DMS 273 (cell line): Measurements from ENCODE around the gene PGBD5.

ENCODE experiments used
- DNase-seq: peaks from one replicate; lab custom pipeline; 2025; ENCODE audit not compliant: unreplicated experiment; lab: John Stamatoyannopoulos, UW

Gene PGBD5

GRCh38 chr1:230398856-230399255 is 27.3 kb downstream of the PGBD5 start:
- no peak for DNase-seq

DNA sequence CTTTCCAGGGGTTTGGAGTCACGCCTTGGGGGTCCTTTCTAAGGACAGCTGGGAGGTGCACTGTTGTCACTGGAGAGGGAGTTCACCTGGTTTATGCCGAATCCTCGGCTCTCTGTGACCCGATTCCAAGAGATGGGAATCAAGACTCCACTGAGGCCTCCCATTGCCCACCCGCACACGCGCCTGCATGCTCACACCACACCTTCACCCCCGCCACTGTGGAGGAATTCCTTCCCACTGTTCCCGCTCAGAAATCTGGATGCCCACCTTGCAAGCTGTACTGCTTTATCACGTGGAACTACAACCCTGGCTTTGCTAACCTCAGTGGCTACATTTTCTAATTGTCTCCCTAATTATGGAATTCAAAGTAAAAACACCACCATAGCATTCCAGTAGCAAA is 29.2 kb downstream of the PGBD5 start:
- no peak for DNase-seq

DNA sequence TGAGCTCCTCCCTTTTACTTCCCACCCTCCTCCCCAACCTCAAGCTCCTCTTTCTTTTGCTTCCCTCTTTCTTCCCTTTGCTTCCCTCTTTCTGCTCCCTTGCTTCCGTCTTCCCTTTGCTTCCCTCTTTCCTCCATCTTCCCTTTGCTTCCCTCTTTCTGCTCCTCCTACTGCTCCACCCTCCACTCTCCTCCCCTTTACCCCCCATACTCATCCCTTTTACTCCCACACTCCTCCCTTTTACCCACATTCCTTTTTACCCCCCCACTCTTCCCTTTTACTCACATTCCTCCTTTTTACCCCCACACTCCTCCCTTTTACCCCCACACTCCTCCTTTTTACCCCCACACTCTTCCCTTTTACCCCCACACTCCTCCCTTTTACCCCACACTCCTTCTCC is 30.2 kb downstream of the PGBD5 start:
- no peak for DNase-seq

DNA sequence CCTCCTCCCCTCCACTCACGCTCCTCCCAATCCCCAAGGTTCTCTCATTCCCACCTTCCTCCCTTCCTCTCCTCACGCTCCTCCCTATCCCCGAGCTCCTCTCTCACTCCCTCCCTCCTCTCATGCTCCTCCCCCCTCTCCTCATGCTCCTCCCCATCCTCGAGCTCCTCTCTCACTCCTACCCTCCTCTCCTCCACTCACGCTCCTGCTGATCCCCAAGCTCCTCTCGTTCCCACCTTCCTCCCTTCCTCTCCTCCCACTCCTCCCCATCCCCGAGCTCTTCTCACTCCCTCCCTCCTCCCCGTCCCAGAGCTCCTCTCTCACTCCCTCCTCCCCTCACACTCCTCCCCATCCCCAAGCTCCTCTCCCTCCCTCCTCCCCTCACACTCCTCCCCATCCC is 31.4 kb downstream of the PGBD5 start:
- no peak for DNase-seq

DNA sequence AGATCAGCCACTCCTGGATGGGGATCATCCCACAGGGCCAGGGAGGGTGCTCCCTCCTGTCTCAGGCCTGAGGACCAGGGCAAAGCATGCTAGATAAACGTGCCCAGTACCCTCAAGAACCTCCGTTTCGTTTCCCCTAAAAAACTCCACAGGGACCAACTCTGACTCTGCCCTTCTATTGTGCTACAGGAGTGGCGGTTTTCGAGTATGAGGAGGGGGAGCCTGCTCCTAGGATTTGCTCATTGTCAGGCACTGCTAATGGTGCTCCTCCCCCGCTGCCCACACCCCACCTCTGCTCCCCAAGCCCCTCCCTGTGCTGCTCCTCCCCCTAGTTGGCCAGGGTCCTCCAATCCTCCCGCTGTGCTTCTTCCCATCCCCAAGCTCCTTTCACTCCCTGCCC is 32.0 kb downstream of the PGBD5 start:
- DNase-seq = peak; percentile 19

DNA sequence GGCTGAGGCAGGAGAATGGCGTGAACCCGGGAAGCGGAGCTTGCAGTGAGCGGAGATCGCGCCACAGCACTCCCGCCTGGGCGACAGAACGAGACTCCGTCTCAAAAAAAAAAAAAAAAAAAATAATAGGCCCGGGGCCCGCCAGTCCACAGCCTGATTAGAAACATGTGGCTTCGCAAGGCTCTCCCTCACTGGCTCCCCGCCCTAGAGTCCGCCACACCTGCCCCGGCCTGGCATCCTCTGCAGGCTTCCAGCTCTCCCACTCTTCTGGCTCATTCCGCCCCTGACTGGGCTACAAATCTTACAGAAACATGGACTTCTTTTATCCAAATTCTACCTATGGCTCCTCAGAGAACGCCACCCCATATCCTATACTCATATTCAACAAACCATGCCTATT is 32.4 kb downstream of the PGBD5 start:
- peak; percentile 22 for DNase-seq

DNA sequence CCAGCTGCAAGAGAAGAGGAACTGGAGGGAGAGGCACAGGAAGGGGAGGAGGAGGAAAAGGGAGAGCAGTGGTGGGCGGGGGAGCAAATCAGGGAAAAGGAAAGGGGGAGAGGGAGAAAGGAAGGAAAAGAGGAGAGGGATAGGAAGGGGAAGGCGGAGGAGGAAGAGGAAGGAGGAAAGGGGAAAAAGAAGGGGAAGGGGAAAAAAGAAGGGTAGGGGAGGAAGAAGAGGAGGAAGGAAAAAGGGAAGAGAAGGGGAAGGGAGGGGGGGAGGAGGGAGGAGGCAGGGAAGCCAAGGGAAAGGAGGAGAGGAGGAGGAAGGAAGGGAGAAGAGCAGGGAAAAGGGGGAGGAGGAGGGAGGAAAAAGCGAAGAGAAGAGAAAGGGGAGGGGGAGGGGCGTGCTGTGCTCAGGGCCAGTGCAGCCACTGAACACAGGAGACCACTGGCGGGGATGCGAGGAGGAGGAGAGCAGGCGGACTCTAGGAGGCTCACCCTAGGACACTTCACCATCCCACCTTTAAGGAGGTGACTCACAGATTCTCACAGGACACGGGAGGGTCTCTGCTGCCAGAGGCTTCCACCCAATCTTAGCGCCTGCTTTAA is 33.1 kb downstream of the PGBD5 start:
- peak; percentile 17 for DNase-seq

DNA sequence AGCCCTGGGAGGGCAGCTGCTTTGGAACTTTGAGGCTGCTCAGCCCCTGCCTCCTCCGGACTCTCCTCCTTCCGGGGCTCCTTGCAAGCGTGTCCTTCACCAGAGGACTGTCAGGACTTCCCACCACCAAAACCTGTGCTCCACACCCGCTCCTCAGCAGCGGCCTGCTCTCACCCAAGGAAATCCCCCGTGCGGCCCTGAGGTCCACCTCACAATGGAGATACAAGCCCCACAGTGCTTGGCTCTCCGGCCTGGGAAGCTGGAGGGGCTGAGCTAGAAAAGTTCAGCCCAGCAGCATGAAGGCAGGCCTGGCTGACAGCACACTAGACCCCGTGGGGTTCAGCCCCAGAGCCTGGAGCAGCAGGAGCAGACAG is 33.6 kb downstream of the PGBD5 start:
- peak; percentile 31 for DNase-seq

- DNase-seq = peak; percentile 50
Observed at GRCh38 chr1:230391776-230392535, 34.2 kb downstream of the PGBD5 start.

GRCh38 chr1:230390371-230390770 is 35.8 kb downstream of the PGBD5 start:
- DNase-seq = no peak

- no peak for DNase-seq
Observed at GRCh38 chr1:230387876-230388275, 38.3 kb downstream of the PGBD5 start.

GRCh38 chr1:230387296-230387695 is 38.8 kb downstream of the PGBD5 start:
- no peak for DNase-seq

DNA sequence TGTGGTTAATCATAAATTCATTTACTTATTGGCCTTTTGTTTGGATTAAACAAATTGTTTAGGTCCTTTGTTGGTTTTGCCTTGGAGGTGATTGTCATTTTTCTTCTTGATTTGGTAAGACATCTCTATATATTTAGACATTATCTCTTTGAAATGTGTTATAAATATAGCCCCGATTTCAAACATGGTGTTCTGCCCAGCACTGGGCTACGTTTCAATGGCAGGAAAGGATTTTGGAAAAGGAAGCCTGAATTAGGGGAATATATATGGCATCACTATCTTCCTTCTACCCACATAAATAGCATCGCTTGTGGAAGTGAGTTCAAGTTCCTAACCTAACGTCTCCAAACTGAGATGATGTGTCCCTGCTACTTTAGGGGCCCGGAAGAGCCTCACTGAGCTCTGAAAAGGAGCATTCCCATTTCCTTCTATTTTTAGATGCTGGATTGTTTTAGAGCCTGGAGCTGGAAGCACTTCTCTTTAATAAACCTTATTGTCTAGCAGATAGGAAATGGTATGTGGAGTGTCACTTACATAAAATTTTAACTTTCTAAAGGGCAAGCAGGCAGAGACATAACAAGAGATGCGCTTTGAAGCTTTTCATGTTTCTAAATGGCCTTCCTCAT is 39.4 kb downstream of the PGBD5 start:
- DNase-seq = no peak

GRCh38 chr1:230385930-230386329 is 40.2 kb downstream of the PGBD5 start:
- DNase-seq = no peak

- DNase-seq = peak; percentile 78
Observed at GRCh38 chr1:230385158-230385450, 41.0 kb downstream of the PGBD5 start.

DNA sequence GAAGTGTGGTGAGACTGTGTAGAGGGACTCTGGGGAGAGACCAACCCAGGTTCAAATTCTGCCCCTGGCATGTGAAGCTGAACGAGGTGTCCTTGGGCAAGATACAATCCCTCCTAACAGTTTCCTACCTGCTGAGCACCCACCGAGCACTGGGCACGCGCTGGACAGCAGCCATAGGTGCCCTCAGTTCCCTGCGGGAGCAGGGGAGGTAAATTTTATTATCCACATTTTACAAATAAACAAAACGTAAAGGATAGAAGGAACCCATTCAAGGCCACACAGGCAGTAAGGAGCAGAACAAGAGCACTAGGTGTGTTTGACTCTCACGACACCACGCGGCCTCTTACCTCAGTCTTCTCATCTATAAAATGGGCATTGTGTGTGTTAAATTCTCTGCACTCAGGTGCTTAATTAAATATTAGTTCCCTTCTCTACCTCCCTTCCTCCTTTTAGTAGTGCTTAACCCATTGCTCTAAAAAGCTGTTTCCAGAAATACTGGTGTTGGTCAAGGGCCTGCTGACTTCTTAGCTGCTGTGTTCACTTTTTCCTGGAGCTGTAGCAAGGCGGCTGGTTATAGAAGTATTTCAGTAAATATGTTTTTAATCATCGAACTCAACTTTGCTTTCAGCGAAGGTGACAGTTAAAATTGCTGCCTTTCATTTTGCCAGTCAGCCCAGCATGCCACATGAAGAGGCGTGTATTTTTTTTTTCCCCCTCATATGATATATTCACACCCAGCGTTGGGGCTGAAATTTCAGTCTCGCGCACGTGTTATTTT is 41.6 kb downstream of the PGBD5 start:
- no peak for DNase-seq

DNA sequence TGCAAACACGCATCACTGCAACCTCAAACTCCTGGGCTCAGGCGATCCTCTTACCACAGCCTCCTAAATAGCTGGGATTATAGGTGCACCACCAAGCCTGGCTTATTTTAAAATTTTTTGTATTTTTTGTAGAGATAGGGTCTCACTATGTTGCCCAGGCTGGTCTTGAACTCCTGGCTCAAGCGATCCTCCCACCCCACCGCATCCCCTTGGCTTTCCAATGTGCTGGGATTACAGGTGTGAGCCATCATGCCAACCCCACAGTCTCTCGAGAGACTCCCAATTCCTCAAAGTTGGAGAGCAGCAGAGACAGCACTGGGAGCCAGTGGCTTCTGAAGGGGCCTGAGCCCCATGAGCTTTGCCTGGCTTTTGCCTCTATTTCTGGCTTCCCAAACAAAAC is 42.7 kb downstream of the PGBD5 start:
- no peak for DNase-seq

DNA sequence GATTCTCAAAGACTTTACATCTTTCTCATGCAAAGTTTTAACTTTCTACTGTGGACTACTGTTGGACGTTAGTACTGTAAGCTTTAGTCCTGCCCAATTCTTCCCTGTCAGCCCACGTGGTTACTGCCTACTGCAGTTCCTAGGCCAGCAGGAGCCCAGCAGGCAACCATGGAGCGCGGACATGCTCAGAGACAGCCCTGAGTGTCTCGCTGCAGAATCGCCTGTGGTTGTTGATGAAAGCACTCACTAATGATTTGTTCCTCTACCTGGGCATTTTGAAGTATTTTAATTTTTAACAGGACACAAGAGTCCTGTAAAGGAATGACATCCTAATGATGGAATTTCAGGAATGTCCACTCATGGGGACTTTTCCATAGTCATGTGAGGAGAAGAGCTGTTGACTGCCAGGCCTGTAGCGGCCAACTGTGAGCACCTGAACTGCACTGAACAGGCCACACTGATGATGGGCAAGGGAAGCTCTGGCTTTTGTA is 44.1 kb downstream of the PGBD5 start:
- DNase-seq = peak; percentile 48

DNA sequence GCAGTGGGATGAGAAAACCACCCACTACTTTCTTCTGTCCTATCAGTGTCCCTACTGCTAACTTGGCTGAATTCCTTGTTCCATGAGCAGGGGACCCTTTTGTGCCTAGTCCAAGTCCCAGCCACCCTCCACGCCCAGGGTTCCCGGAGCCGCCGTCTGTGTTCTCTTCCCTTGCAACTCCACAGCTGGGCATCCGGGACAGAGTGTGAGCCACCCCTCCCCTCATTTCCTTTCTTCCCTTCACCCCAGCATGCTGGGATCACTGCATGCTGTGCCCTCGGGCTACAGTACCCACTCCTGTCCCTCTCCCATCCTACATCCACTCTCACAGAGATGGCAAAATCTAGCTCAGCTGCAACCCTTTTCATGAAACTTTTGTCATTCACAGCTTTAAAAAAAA is 44.5 kb downstream of the PGBD5 start:
- peak; percentile 55 for DNase-seq

DNA sequence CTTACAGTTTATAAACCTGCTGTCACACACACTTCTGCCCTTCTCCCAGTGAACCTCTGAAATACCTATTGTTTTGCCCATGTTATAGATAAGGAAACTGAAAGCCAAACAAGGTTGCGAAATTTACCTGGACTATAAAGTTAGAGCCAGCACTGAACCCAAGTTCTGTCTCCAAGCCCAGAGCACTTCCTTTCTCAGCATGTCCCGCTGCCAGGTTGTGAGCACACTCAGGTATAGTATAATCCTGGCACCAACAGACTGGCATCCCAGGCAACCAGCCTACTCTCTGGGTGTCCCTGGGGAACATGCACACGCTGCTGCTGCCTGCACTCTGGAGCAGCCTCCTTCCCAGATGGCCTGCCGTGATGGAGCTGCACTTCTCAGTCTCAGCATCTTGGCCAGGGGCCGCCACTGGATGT is 45.1 kb downstream of the PGBD5 start:
- peak; percentile 91 for DNase-seq

DNA sequence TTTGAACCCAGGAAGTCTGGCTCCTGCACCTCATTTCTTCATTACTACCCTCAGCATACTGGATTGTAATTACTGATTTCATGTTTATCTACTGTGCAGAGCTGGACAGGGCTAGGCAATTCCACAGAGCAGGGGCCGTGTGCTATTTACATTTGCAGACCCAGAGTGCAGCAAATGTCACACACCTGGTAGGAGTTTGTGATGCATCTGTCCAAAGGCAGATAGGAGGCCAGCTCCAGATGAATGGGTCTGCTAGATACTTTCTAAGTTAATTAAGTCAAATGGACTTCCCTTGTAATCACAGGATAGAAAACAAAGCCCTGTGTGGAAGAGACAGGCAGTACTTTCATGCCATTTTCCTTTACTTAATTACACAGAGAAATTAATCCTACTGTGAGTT is 46.2 kb downstream of the PGBD5 start:
- no peak for DNase-seq

- no peak for DNase-seq
Observed at GRCh38 chr1:230379462-230379861, 46.7 kb downstream of the PGBD5 start.
